GM21423 (cell line): ENCODE measurements around the gene IPO7.
A peak's percentile ranks its signal among the peaks of the same experiment; 100 is the strongest.
"Not testable (repeated sequence)": the region's sequence is repeated elsewhere in the genome, so short reads cannot be mapped to it uniquely, and the experiment has no call there.

ENCODE experiments used
- ATAC-seq: cut with Tn5 transposase; IDR thresholded peaks from one replicate; pipeline ENCODE4 v1.9.1; 2021; ENCODE audit warnings: mild to moderate bottlenecking, moderate library complexity; ENCODE audit not compliant: unreplicated experiment

The IPO7 gene

GRCh38 chr11:9397746-9398680 is 13.6 kb downstream of the IPO7 start:
- no peak for ATAC-seq

- ATAC-seq, result no peak
Measured at GRCh38 chr11:9399466-9399865, 15.0 kb downstream of the IPO7 start.

- ATAC-seq, result not testable (repeated sequence)
Measured at GRCh38 chr11:9401884-9402283, 17.4 kb downstream of the IPO7 start.

- ATAC-seq, result no peak
Measured at GRCh38 chr11:9428706-9429105, 44.3 kb downstream of the IPO7 start.

GRCh38 chr11:9438611-9439010 is 54.2 kb downstream of the IPO7 start:
- no peak for ATAC-seq

- ATAC-seq, result no peak
Measured at GRCh38 chr11:9446230-9446629, 61.8 kb downstream of the IPO7 start.

GRCh38 chr11:9448576-9449352 is 64.3 kb downstream of the IPO7 start:
- no peak for ATAC-seq

- ATAC-seq, result not testable (repeated sequence)
Measured at GRCh38 chr11:9452023-9452422, 67.6 kb downstream of the IPO7 start.

- no peak for ATAC-seq
Measured at GRCh38 chr11:9455722-9456121, 71.3 kb downstream of the IPO7 start.

GRCh38 chr11:9459667-9460321 is 75.3 kb downstream of the IPO7 start:
- ATAC-seq, result no peak

GRCh38 chr11:9460322-9461062 is 76.0 kb downstream of the IPO7 start, which contains the start of gene ZNF143:
Gene ZNF143, plus strand, starts transcription at chr11:9461012. Its CDS starts 10,297 bp downstream, at chr11:9471309.
- ATAC-seq, result peak; percentile 85

GRCh38 chr11:9461063-9461759 is 76.8 kb downstream of the IPO7 start:
- peak; percentile 47 for ATAC-seq

GRCh38 chr11:9461760-9462134 is 77.3 kb downstream of the IPO7 start:
- no peak for ATAC-seq

GRCh38 chr11:9462172-9462799 is 77.8 kb downstream of the IPO7 start:
- ATAC-seq, result no peak

- ATAC-seq, result no peak
Measured at GRCh38 chr11:9462806-9463537, 78.5 kb downstream of the IPO7 start.

- ATAC-seq, result no peak
Measured at GRCh38 chr11:9470765-9471164, 86.3 kb downstream of the IPO7 start.

- ATAC-seq, result no peak
Measured at GRCh38 chr11:9473408-9473807, 89.0 kb downstream of the IPO7 start.

GRCh38 chr11:9479899-9480298 is 95.4 kb downstream of the IPO7 start:
- no peak for ATAC-seq
